Tibial nerve (tissue), 4 donors: ENCODE measurements around the gene WDR70. TPM values are rescaled to one million over a fixed set of nuclear protein-coding genes. Genes with fewer than 3 reads are reported as not detected.
"Not testable (repeated sequence)": the region's sequence is repeated elsewhere in the genome, so short reads cannot be mapped to it uniquely, and the experiment has no call there.

Source experiments
- DNase-seq, 2 donors: peaks; one replicate each; pipeline ENCODE4 v3.0.0-alpha.2; 2019; ENCODE audit warnings: low spot score in 2 of 2
- H3K27ac ChIP-seq, 4 donors: fragments of 200-600 bp; sonication (generic) in 3 of 4; one replicate each; pipeline ENCODE4 v1.5.1; 2017 to 2019; ENCODE audit warnings: mild to moderate bottlenecking in 1 of 4
- H3K27me3 ChIP-seq, 2 donors: fragments of 200-600 bp; sonication (generic) in 1 of 2; one replicate each; pipeline versions ENCODE4 v1.5.1 to v1.6.0; 2017 to 2019
- H3K36me3 ChIP-seq, 3 donors: fragments of 200-600 bp; sonication (generic); one replicate each; pipeline ENCODE4 v1.5.1; 2018 to 2019
- H3K4me1 ChIP-seq, 4 donors: fragments of 200-600 bp; sonication (generic) in 3 of 4; one replicate each; pipeline ENCODE4 v1.5.1; 2017 to 2019
- H3K4me3 ChIP-seq, 4 donors: fragments of 200-600 bp; sonication (generic) in 3 of 4; one replicate each; pipeline ENCODE4 v1.5.1; 2017 to 2019; ENCODE audit warnings: mild to moderate bottlenecking in 1 of 4, moderate library complexity in 1 of 4
- H3K9me3 ChIP-seq, 4 donors: fragments of 200-600 bp; sonication (generic) in 3 of 4; one replicate each; pipeline ENCODE4 v1.5.1; 2017 to 2019
- CTCF ChIP-seq, 5 experiments: fragments of 200-600 bp in 3 of 5; fragments of 450-650 bp in 2 of 5; sonication (generic) in 3 of 5; IDR thresholded peaks; one replicate each; pipeline ENCODE4 v1.5.1; 2016 to 2019; ENCODE audit warnings: antibody characterized with exemption in 5 of 5, mild to moderate bottlenecking in 3 of 5, moderate library complexity in 2 of 5
- EP300 ChIP-seq, 2 donors: sonication (generic); formaldehyde crosslinking; IDR thresholded peaks; one replicate each; pipeline ENCODE4 v1.6.1; 2017; ENCODE audit warnings: antibody characterized with exemption in 2 of 2, mild to moderate bottlenecking in 1 of 2
- POLR2A ChIP-seq, 2 donors: fragments of 450-650 bp; IDR thresholded peaks; one replicate each; pipeline ENCODE4 v1.6.1; 2017; ENCODE audit warnings: antibody characterized with exemption in 2 of 2, mild to moderate bottlenecking in 2 of 2, moderate library complexity in 2 of 2
- WGBS, 2 donors: methylation state at CpG; one replicate each; pipeline ENCODE4 v1.1.5; 2018; 5-methylcytosine and 5-hydroxymethylcytosine counted together
- total RNA-seq, 4 donors: library from RNA; depleted of rRNA; stranded (reverse); fragments of >200 nt; gene quantifications; one replicate each; pipeline ENCODE4 v1.1.0, GENCODE V29; 2016

WDR70 gene
- total RNA-seq, 4 donors from 2014 or later, result 35.1 to 68.6 (median 47.4) TPM

GRCh38 chr5:37665272-37665671 lies 286.2 kb downstream of the WDR70 start:
- H3K27me3 ChIP-seq, result no peaks in the 10 kb centered on the region
- TF ChIP-seq CTCF (IDR thresholded peaks at IDR 0.05), result no peak
- no peak for TF ChIP-seq EP300 (IDR thresholded peaks at IDR 0.05)
- TF ChIP-seq POLR2A (IDR thresholded peaks at IDR 0.05), result no peak
- no peak for DNase-seq
- no peaks in the 10 kb centered on the region for H3K9me3 ChIP-seq
- no peak overlapping the region for H3K4me3 ChIP-seq
- no peak overlapping the region for H3K27ac ChIP-seq
- H3K36me3 ChIP-seq, result no peaks in the 10 kb centered on the region
- 91 to 94% methylated on average over 1 of the region's 1 CpG for WGBS, 2 donors
- peaks cover 0 to 29% (median 4%) of the 10 kb centered on the region in 4 donors for H3K4me1 ChIP-seq

- whole genome bisulfite sequencing, 2 donors, result 71 to 75% methylated on average over 12 of the region's 12 CpGs
- TF ChIP-seq EP300 (IDR thresholded peaks at IDR 0.05) (no peak), POLR2A (IDR thresholded peaks at IDR 0.05) (no peak), CTCF (IDR thresholded peaks at IDR 0.05) (no peak)
- H3K27ac ChIP-seq, result no peak overlapping the region
These were observed 286.8 kb downstream of the WDR70 start for GRCh38 chr5:37665889-37666288.

GRCh38 chr5:37667430-37667829 lies 288.3 kb downstream of the WDR70 start:
- H3K4me1 ChIP-seq, result peaks cover 0 to 12% (median 0%) of the 10 kb centered on the region in 4 donors
- H3K36me3 ChIP-seq, result no peaks in the 10 kb centered on the region
- H3K4me3 ChIP-seq, result no peak overlapping the region
- no peaks in the 10 kb centered on the region for H3K9me3 ChIP-seq
- no peaks in the 10 kb centered on the region for H3K27me3 ChIP-seq
- DNase-seq, result no peak
- TF ChIP-seq POLR2A (IDR thresholded peaks at IDR 0.05) (no peak), CTCF (IDR thresholded peaks at IDR 0.05) (no peak), EP300 (IDR thresholded peaks at IDR 0.05) (no peak)
- H3K27ac ChIP-seq, result no peak overlapping the region

More at GRCh38 chr5:37665889-37666288, 286.8 kb downstream of the WDR70 start:
- no peaks in the 10 kb centered on the region for H3K9me3 ChIP-seq
- H3K4me3 ChIP-seq, result no peak overlapping the region
- H3K4me1 ChIP-seq, result peaks cover 0 to 26% (median 4%) of the 10 kb centered on the region in 4 donors
- no peak for DNase-seq
- H3K27me3 ChIP-seq, result no peaks in the 10 kb centered on the region
- H3K36me3 ChIP-seq, result no peaks in the 10 kb centered on the region

GRCh38 chr5:37667846-37668245 lies 288.7 kb downstream of the WDR70 start:
- H3K4me1 ChIP-seq, result peaks cover 0 to 12% (median 0%) of the 10 kb centered on the region in 4 donors
- H3K9me3 ChIP-seq, result no peaks in the 10 kb centered on the region
- DNase-seq, result no peak
- 81 to 84% methylated on average over 1 of the region's 1 CpG for WGBS, 2 donors
- H3K36me3 ChIP-seq, result no peaks in the 10 kb centered on the region
- TF ChIP-seq EP300 (IDR thresholded peaks at IDR 0.05), result no peak
- no peak for TF ChIP-seq CTCF (IDR thresholded peaks at IDR 0.05)
- no peak for TF ChIP-seq POLR2A (IDR thresholded peaks at IDR 0.05)
- H3K27me3 ChIP-seq, result no peaks in the 10 kb centered on the region
- H3K4me3 ChIP-seq, result no peak overlapping the region
- no peak overlapping the region for H3K27ac ChIP-seq

GRCh38 chr5:37668524-37669047 lies 289.5 kb downstream of the WDR70 start:
- peak in 1 of 2 donors; percentile 13 for DNase-seq
- no peak for TF ChIP-seq CTCF (IDR thresholded peaks at IDR 0.05)
- no peak for TF ChIP-seq POLR2A (IDR thresholded peaks at IDR 0.05)
- TF ChIP-seq EP300 (IDR thresholded peaks at IDR 0.05), result no peak
- peaks cover 0 to 9% (median 0%) of the 10 kb centered on the region in 4 donors for H3K4me1 ChIP-seq
- H3K36me3 ChIP-seq, result peaks cover 0 to 2% (median 0%) of the 10 kb centered on the region in 3 donors
- H3K4me3 ChIP-seq, result no peak overlapping the region
- 60 to 63% methylated on average over 2 of the region's 2 CpGs for WGBS, 2 donors
- H3K9me3 ChIP-seq, result no peaks in the 10 kb centered on the region
- no peak overlapping the region for H3K27ac ChIP-seq
- no peaks in the 10 kb centered on the region for H3K27me3 ChIP-seq

GRCh38 chr5:37672118-37672588 lies 293.0 kb downstream of the WDR70 start:
- not testable (repeated sequence) for H3K4me1 ChIP-seq, DNase-seq, H3K36me3 ChIP-seq, H3K4me3 ChIP-seq, H3K27ac ChIP-seq, H3K9me3 ChIP-seq, H3K27me3 ChIP-seq
- 64 to 74% methylated on average over 12 of the region's 12 CpGs for WGBS, 2 donors

- H3K27me3 ChIP-seq, H3K4me1 ChIP-seq, H3K9me3 ChIP-seq, H3K4me3 ChIP-seq, H3K27ac ChIP-seq, H3K36me3 ChIP-seq, DNase-seq: not testable (repeated sequence)
- 96 to 100% methylated on average over 6 of the region's 6 CpGs for WGBS, 2 donors
These were observed 295.2 kb downstream of the WDR70 start for GRCh38 chr5:37674361-37674760.

- H3K4me1 ChIP-seq, H3K36me3 ChIP-seq, H3K4me3 ChIP-seq, H3K27me3 ChIP-seq, H3K27ac ChIP-seq, DNase-seq, H3K9me3 ChIP-seq: not testable (repeated sequence)
- WGBS, 2 donors, result 93 to 98% methylated on average over 7 to 8 of the region's 8 CpGs
These were observed 300.2 kb downstream of the WDR70 start for GRCh38 chr5:37679326-37679725.
